ENCODE measurements around the gene LRRC4. TPM values are rescaled to one million over a fixed set of nuclear protein-coding genes. Genes with fewer than 3 reads are reported as not detected.

The LRRC4 gene
- total RNA-seq, 4 donors from 2014 or later: 0.08 to 0.74 (median 0.32) TPM; not detected in 1

- no peak overlapping the region for H3K4me3 ChIP-seq (ENCODE audit: low read depth, poor library complexity, severe bottlenecking)
- 68 to 88% methylated on average over 6 of the region's 6 CpGs for WGBS, 2 donors
- intact Hi-C loops (cut with DNase I; ENCODE audit: low total_unique reads): no loop called here
- TF ChIP-seq CTCF (IDR thresholded peaks at IDR 0.05) (no peak), POLR2A (IDR thresholded peaks at IDR 0.05) (no peak)
- DNase-seq (ENCODE audit: low spot score in 2 of 2): no peak
Observed at GRCh38 chr7:128017460-128017859, 13.8 kb downstream of the LRRC4 start.

- no peak for TF ChIP-seq CTCF (IDR thresholded peaks at IDR 0.05)
- no peak for TF ChIP-seq POLR2A (IDR thresholded peaks at IDR 0.05)
- no peak for DNase-seq (ENCODE audit: low spot score in 2 of 2)
- WGBS, 2 donors: 67 to 75% methylated on average over 4 of the region's 4 CpGs
- intact Hi-C loops (cut with DNase I; ENCODE audit: low total_unique reads): no loop called here
- no peak overlapping the region for H3K4me3 ChIP-seq (ENCODE audit: low read depth, poor library complexity, severe bottlenecking)
Observed at GRCh38 chr7:128014811-128015210, 16.4 kb downstream of the LRRC4 start.

GRCh38 chr7:128011131-128011661 lies 20.0 kb downstream of the LRRC4 start:
- intact Hi-C loops (cut with DNase I; ENCODE audit: low total_unique reads): no loop called here
- no peak for DNase-seq (ENCODE audit: low spot score in 2 of 2)
- no peak overlapping the region for H3K4me3 ChIP-seq (ENCODE audit: low read depth, poor library complexity, severe bottlenecking)
- WGBS, 2 donors: 75 to 78% methylated on average over 2 of the region's 2 CpGs
- TF ChIP-seq CTCF (IDR thresholded peaks at IDR 0.05) (no peak), POLR2A (IDR thresholded peaks at IDR 0.05) (no peak)

GRCh38 chr7:128010391-128011127 lies 20.7 kb downstream of the LRRC4 start:
- no peak overlapping the region for H3K4me3 ChIP-seq (ENCODE audit: low read depth, poor library complexity, severe bottlenecking)
- DNase-seq (ENCODE audit: low spot score in 2 of 2): peak in 1 of 2 donors; percentile 63
- intact Hi-C loops (cut with DNase I; ENCODE audit: low total_unique reads): no loop called here
- 80 to 83% methylated on average over 7 of the region's 7 CpGs for WGBS, 2 donors
- TF ChIP-seq CTCF (IDR thresholded peaks at IDR 0.05) (no peak), POLR2A (IDR thresholded peaks at IDR 0.05) (no peak)

GRCh38 chr7:128008744-128009143 lies 22.5 kb downstream of the LRRC4 start:
- intact Hi-C loops (cut with DNase I; ENCODE audit: low total_unique reads): no loop called here
- WGBS, 2 donors: 92 to 94% methylated on average over 2 of the region's 2 CpGs

More at GRCh38 chr7:128008744-128009143, 22.5 kb downstream of the LRRC4 start:
- no peak for DNase-seq (ENCODE audit: low spot score in 2 of 2)
- TF ChIP-seq POLR2A (IDR thresholded peaks at IDR 0.05) (no peak), CTCF (IDR thresholded peaks at IDR 0.05) (no peak)
- H3K4me3 ChIP-seq (ENCODE audit: low read depth, poor library complexity, severe bottlenecking): no peak overlapping the region

Data from lower leg skin (tissue), 4 donors.